ENCODE measurements around the gene TRIM58.

TRIM58 gene, protein sequence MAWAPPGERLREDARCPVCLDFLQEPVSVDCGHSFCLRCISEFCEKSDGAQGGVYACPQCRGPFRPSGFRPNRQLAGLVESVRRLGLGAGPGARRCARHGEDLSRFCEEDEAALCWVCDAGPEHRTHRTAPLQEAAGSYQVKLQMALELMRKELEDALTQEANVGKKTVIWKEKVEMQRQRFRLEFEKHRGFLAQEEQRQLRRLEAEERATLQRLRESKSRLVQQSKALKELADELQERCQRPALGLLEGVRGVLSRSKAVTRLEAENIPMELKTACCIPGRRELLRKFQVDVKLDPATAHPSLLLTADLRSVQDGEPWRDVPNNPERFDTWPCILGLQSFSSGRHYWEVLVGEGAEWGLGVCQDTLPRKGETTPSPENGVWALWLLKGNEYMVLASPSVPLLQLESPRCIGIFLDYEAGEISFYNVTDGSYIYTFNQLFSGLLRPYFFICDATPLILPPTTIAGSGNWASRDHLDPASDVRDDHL

DNA sequence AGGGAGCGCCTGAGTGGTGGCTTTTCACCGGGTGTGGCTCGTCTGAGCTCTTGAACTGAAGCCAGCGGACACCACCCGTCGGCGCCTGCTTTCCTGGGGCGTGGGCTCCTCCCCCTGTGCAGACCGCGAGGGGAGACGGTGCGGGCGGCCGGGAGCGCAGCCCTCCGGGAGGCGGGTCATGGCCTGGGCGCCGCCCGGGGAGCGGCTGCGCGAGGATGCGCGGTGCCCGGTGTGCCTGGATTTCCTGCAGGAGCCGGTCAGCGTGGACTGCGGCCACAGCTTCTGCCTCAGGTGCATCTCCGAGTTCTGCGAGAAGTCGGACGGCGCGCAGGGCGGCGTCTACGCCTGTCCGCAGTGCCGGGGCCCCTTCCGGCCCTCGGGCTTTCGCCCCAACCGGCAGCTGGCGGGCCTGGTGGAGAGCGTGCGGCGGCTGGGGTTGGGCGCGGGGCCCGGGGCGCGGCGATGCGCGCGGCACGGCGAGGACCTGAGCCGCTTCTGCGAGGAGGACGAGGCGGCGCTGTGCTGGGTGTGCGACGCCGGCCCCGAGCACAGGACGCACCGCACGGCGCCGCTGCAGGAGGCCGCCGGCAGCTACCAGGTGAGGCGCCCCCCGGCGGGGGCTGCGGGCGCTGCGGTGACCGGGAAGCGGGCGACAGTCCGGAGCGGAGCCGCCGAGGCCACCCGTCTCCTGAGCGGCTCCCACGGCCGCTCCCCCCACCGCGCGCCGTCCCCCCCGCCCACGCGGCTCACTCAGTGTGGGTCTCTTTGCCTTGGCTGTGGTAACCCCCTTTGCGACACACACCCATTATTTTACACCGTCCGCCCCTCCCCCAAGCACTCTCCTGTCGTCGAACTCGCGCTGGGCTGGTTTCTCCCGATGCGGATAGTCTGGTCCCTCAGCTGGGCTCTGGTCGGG lies at the start of gene TRIM58:
Gene TRIM58, plus strand, starts transcription at position 119 of the 916 bp plus-strand sequence. Its CDS starts 60 bp downstream, at position 179.
- DNase-seq: no peak

GRCh38 chr1:247812637-247813036 lies 44.4 kb upstream of the TRIM58 start:
- no peak for DNase-seq

GRCh38 chr1:247822060-247822459 lies 34.9 kb upstream of the TRIM58 start:
- no peak for DNase-seq

DNA sequence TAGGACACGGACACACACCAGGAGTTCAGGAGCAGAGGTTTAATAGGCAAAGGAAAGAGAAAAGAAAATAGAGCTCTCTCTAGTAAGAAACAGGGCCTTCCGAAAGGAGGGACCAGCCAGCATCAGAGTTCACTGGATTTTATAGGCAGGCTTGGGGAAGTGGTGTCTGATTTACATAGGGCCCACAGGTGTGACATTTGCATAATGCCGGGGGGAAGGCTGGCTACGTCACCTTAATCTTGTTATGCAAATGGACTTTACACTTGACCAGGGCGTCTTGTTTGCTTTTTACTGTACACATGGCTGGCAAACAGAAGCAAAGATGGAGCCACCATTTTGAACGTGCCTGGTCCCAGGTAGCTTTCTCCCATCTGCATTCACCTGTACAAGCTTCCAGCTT lies 33.0 kb upstream of the TRIM58 start, which contains the start of gene OR14A16:
Gene OR14A16, minus strand, starts transcription at position 97 of the 400 bp plus-strand sequence. CDS start 8,390 bp downstream, outside the sequence.
- DNase-seq: no peak

- DNase-seq: no peak
These were observed 31.6 kb upstream of the TRIM58 start for GRCh38 chr1:247825362-247825761.

DNA sequence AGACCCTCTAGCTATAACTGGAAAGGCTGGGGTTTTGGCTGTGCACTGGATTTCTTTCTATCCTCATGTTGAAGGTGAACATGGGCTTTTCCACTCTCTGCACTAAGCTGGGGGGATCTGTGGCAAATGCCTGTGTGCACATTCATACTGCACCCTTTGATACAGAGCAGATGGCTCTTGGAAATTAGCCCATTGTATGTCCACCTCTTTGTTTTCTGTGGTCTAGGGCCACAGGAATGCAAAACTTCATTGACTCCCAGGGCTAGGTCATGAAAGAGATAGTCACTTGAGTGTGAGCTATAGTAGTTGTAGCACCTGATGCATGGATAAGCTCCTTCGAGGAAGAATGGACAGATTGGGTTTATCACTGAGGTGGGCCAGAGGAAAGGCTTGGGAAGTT lies 27.3 kb upstream of the TRIM58 start:
- DNase-seq: no peak

DNA sequence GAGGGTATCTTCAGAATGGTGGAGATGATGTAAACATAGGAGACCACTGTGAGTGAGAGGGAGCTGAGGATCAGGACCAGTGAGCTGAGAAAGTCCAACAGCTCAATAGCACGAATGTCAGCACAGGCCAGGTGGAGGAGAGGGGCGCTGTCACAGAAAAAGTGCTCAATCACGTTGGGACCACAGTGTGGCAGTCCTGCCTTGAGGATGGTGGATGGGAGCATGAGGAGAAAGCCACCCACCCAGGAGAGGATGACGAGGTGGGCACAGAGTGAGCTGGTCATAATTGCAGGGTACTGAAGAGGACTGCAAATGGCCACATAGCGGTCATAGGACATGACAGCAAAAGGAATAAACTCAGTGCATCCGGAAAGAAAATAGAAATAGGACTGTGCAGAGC lies 23.4 kb upstream of the TRIM58 start:
- DNase-seq: no peak

- no peak for DNase-seq
These were observed 16.2 kb upstream of the TRIM58 start for GRCh38 chr1:247840818-247841217.

DNA sequence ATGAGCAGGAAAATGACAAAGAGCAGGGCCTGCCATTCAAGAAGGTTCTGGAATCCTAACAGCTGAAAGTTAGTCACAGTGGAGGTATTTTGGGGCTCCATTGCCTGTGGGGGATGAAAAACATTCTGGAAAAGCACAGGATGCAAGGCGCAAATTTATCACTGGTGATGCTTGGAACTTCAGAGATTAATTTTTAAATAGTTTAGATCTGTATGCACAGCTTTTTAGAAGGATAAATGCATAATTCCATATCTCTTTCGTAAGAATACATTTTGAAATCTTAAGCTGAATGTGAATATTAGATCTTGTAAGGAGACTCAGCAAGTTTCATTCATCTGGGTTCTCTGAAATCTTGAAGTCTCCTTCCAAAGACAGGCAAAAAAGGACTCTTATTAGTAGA lies 15.2 kb upstream of the TRIM58 start, which contains the start of gene OR11L1:
Gene OR11L1, minus strand, starts transcription at position 101 of the 400 bp plus-strand sequence. Its CDS starts 0 bp downstream, at position 101.
- DNase-seq: no peak

DNA sequence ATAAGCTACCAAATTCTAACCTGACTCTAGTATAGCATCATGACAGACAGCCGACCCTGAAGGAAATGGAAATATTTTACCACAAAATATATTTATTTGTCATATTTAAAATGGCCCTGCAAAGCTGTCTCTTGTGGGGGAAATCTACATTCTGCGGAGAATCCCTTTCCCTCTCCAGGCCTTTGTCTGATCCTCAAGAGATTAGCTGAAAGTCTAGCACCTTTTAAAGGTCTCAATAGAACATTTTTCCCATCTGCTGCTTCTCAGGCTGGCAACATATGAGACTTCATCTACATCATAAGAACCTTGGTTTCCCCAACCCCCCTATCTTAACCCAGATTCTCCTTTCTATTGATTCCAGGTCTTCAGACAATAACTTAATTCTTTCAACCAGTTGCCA lies 13.6 kb upstream of the TRIM58 start:
- no peak for DNase-seq

DNA sequence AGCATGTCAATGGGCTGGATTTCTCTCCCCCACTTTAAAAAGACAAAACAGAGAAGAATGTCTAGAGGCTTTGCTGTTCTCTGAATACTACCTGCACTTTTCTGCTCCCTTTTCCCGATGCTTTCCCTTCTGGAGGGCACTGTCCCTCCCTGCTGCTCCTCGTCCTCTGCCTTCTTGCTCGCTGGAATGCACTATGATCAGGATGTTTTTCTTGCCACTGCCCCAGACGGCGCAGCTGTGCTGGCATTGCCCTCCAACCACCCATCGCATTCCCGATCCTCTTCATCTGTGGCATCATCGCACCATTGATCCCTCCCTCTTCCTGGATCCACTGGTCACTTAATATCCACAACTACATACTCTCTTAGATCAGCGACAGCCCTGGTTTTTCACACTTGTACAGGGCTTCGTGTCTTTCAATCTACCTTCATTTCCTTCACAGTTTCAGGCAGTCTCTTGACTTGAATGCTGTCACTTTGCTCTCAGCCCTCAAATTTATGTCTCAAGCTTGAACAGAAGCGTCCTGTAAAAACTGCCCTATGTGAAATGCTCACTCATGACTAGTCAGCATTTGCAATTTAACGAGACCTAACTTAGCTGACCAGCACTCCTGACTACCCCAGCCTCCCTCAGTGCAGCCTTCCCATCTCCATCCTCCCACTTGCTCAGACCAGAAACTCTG lies 11.8 kb upstream of the TRIM58 start:
- DNase-seq: no peak

- DNase-seq: no peak
These were observed 11.3 kb upstream of the TRIM58 start for GRCh38 chr1:247845693-247846017.

DNA sequence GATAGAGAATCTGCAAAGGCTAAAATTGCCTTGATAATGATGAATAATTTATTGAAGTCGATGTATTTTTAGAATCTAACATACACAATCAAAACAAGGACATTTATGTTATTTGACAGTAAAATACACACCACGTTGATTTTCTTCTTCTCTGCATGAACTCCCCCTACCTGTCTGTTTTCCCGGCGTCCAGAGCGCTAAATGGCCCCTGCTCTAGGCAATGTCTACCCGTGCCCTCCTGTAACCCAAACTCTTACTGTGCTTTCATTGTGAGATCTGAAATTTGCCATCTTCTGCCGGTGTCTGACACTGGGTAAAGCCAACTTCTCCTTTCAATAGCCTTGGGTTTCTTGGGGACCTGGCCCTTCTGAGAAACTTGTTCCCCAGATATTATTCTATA lies 8.6 kb upstream of the TRIM58 start:
- DNase-seq: no peak

GRCh38 chr1:247849616-247850015 lies 7.4 kb upstream of the TRIM58 start:
- DNase-seq: no peak

DNA sequence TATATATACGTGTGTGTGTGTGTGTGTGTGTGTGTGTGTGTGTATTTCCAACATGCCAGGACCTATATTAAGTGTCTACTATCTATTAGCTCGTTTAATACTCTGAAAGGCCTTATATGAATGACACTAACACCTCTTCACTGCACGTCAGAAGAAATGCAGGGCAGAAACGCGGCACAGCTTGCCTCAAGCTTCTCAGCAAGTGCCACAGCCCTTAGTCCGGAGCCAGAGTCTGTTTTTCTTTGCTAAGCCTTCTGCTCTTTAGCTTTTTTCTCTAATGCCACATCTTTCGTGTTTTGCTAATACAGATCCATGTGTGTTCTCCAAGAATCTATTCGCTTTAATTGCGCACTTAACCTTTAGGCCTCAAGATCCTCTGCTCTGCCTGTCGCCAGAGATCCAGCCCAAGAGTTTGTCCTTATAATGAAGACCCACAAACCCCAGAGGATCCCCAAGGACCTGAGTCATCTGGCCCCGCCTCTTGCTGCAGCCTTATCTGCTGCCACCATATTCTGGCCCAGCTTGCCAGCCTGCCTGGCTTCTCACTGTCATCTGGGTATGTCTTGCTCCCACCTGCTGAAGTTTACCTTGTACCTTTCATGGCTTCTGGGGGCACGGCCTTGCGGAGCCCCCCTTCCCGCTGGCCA lies 2.0 kb upstream of the TRIM58 start:
- DNase-seq: no peak

- DNase-seq: no peak
These were observed 1.1 kb upstream of the TRIM58 start for GRCh38 chr1:247855911-247856310.

- DNase-seq: no peak
These were observed 1.1 kb downstream of the TRIM58 start for GRCh38 chr1:247857985-247858619.

DNA sequence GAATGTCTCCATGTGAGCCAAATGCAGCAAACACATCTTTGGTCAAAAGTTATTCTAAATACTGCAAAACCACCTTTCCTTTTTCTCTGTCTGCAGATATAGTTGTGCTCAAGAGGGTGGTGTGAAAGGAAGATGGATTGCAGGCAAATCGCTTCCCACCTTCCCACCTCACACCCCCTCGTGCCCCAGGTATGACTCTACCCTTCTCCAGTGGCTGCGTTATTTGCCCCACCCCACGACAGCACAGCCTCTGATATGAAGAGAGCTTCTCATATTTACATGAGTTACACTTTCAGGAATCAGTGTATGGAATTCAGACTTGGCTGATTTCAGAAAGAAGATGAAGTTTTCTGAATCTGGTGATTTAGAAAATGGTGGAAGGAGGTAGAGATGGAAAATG lies 5.8 kb downstream of the TRIM58 start:
- no peak for DNase-seq

DNA sequence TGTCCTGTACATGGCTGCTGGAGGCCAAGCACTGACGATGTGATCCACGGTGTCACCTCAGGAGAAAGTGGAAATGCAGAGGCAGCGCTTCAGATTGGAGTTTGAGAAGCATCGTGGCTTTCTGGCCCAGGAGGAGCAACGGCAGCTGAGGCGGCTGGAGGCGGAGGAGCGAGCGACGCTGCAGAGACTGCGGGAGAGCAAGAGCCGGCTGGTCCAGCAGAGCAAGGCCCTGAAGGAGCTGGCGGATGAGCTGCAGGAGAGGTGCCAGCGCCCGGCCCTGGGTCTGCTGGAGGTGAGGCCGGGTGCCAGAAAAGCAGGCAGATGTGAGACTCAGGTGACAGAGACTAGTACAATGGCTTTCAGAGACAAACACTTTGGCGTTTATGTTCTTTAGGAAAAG lies 7.7 kb downstream of the TRIM58 start:
- no peak for DNase-seq

- DNase-seq: no peak
These were observed 8.4 kb downstream of the TRIM58 start for GRCh38 chr1:247865416-247865815.

GRCh38 chr1:247883346-247883745 lies 26.4 kb downstream of the TRIM58 start:
- no peak for DNase-seq
